Smooth muscle cell (in vitro differentiated cells): ENCODE measurements around the gene GLUL. TPM values are rescaled to one million over a fixed set of nuclear protein-coding genes. Genes with fewer than 3 reads are reported as not detected.
"Not testable (repeated sequence)": the region's sequence is repeated elsewhere in the genome, so short reads cannot be mapped to it uniquely, and the experiment has no call there.

Experiments used
- DNase-seq: peaks from one replicate; lab custom pipeline; 2025; ENCODE audit not compliant: unreplicated experiment; lab: John Stamatoyannopoulos, UW
- H2AFZ ChIP-seq: fragments of 200-600 bp; sonication (generic); 2 replicates; pipeline ENCODE4 v1.6.0; 2016; ENCODE audit warnings: antibody characterized with exemption, low read depth, mild to moderate bottlenecking
- H3F3A ChIP-seq: fragments of 200-600 bp; sonication (generic); 2 replicates; pipeline ENCODE4 v1.6.0; 2017; ENCODE audit warnings: antibody characterized with exemption, low read depth
- H3K27ac ChIP-seq: fragments of 200-600 bp; sonication (generic); 2 replicates; pipeline ENCODE4 v1.5.1; 2016; ENCODE audit warnings: low read depth, mild to moderate bottlenecking
- H3K27me3 ChIP-seq: fragments of 200-600 bp; sonication (generic); 2 replicates; pipeline ENCODE4 v1.6.1; 2016; ENCODE audit warnings: low read depth, mild to moderate bottlenecking
- H3K36me3 ChIP-seq: fragments of 200-600 bp; sonication (generic); 2 replicates; pipeline ENCODE4 v1.5.1; 2016; ENCODE audit warnings: low read depth
- H3K4me1 ChIP-seq: fragments of 200-600 bp; sonication (generic); 2 replicates; pipeline ENCODE4 v1.5.1; 2016; ENCODE audit warnings: low read depth
- H3K4me2 ChIP-seq: fragments of 200-600 bp; sonication (generic); 2 replicates; pipeline ENCODE4 v1.6.0; 2016; ENCODE audit warnings: mild to moderate bottlenecking
- H3K4me3 ChIP-seq: fragments of 200-600 bp; sonication (generic); 2 replicates; pipeline ENCODE4 v1.5.1; 2016; ENCODE audit warnings: mild to moderate bottlenecking
- H3K79me2 ChIP-seq: fragments of 200-600 bp; sonication (generic); 2 replicates; pipeline ENCODE4 v1.6.0; 2016; ENCODE audit warnings: low read depth, mild to moderate bottlenecking
- H3K9ac ChIP-seq: fragments of 200-600 bp; sonication (generic); 2 replicates; pipeline ENCODE4 v1.6.0; 2016; ENCODE audit warnings: low read depth
- H3K9me3 ChIP-seq: fragments of 200-600 bp; sonication (generic); replicated peaks from 2 replicates; pipeline ENCODE4 v1.5.1; 2016; ENCODE audit warnings: low read depth
- H4K20me1 ChIP-seq: fragments of 200-600 bp; sonication (generic); 2 replicates; pipeline ENCODE4 v1.6.0; 2016; ENCODE audit warnings: low read depth
- WGBS: methylation state at CpG from one replicate; pipeline ENCODE4 v1.1.7; 2016; ENCODE audit warnings: low lambda C conversion rate; 5-methylcytosine and 5-hydroxymethylcytosine counted together
- polyA plus RNA-seq: library from polyadenylated mRNA; unstranded; fragments of >200 nt; fragmentation: Nextera tagmentation; extraction: Ambion mirVana; gene quantifications from 2 replicates; pipeline ENCODE4 v1.2.1, GENCODE V29; 2016
- total RNA-seq: library from RNA; depleted of rRNA; stranded (reverse); fragments of >200 nt; gene quantifications from 2 replicates; pipeline ENCODE4 v1.2.3, GENCODE V29; 2014
- TF ChIP-seq, protein P1 (sequence below): fragments of 200-600 bp; sonication (generic); IDR thresholded peaks from 2 replicates; pipeline ENCODE4 v1.5.1; 2017; ENCODE audit warnings: borderline replicate concordance, mild to moderate bottlenecking, antibody characterized with exemption; ENCODE audit not compliant: insufficient read depth, poor library complexity, severe bottlenecking

Gene GLUL
- total and polyA plus RNA-seq, 2 experiments from 2014 or later, result 108 to 127 TPM

DNA sequence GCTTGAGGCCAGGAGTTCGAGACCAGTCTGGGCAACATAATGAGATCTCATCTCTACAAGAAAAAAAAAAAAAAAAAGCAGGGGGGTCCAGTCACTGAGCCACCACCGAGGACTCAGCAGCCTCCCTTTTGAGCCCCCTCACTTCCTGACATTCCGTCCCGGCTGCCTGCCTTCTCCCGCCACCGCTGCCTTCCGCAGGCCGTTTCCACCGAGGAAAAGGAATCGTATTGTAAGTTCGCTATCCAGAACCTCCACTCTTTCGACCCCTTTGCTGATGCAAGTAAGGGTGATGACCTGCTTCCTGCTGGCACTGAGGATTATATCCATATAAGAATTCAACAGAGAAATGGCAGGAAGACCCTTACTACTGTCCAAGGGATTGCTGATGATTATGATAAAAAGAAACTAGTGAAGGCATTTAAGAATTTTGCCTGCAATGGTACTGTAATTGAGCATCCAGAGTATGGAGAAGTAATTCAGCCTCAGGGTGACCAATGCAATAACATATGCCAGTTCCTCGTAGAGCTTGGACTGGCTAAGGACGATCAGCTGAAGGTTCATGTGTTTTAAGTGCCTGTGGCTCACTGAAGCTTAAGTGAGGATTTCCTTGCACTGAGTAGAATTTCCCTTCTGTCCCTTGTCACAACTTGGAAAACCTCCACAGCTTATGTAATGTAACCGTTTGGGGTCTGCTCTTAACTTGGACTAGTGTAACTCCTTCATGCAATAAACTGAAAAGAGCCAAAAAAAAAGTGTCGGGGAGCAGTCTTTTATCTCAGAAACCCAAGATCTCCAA lies 55.6 kb downstream of the GLUL start:
- H3K36me3 ChIP-seq, result no peaks in the 10 kb centered on the region
- H3K27ac ChIP-seq, result no peak overlapping the region
- DNase-seq, result no peak
- no peaks in the 10 kb centered on the region for H3K27me3 ChIP-seq
- H3K9ac ChIP-seq, result no peak overlapping the region
- H3K4me3 ChIP-seq, result no peak overlapping the region
- H4K20me1 ChIP-seq, result no peaks in the 10 kb centered on the region
- peaks cover 7% of the 10 kb centered on the region for H3K4me1 ChIP-seq
- no peaks in the 10 kb centered on the region for H3K79me2 ChIP-seq
- H3K4me2 ChIP-seq, result peak overlapping the region; percentile 48
- H3F3A ChIP-seq, result no peaks in the 10 kb centered on the region
- no peaks in the 10 kb centered on the region for H3K9me3 ChIP-seq
- no peak overlapping the region for H2AFZ ChIP-seq
- TF ChIP-seq, protein P1, sequence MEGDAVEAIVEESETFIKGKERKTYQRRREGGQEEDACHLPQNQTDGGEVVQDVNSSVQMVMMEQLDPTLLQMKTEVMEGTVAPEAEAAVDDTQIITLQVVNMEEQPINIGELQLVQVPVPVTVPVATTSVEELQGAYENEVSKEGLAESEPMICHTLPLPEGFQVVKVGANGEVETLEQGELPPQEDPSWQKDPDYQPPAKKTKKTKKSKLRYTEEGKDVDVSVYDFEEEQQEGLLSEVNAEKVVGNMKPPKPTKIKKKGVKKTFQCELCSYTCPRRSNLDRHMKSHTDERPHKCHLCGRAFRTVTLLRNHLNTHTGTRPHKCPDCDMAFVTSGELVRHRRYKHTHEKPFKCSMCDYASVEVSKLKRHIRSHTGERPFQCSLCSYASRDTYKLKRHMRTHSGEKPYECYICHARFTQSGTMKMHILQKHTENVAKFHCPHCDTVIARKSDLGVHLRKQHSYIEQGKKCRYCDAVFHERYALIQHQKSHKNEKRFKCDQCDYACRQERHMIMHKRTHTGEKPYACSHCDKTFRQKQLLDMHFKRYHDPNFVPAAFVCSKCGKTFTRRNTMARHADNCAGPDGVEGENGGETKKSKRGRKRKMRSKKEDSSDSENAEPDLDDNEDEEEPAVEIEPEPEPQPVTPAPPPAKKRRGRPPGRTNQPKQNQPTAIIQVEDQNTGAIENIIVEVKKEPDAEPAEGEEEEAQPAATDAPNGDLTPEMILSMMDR, result no peak
- 73% methylated on average over 16 of the region's 16 CpGs for WGBS

DNA sequence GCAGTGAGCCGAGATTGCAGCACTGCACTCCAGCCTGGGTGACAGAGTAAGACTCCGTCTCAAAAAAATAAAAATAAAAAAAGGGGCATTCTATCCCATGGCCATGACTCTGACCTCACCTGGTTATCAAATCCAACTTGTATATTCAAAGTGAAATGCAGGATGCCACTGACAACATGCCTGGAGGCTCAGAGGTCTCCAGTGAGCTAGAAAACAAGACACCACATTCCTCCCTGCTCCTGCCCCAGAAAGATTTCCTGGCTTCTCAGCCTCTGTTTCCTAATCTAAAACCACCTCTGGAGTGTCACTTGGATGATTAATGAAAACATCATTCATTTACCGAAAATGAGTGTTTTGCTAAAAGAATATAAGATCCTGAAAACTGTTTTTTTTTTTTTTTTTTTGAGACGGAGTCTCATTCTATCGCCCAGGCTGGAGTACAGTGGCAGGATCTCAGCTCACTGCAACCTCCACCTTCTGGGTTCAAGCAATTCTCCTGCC lies 58.5 kb downstream of the GLUL start:
- not testable (repeated sequence) for H3K36me3 ChIP-seq, H3K4me1 ChIP-seq, H3K9me3 ChIP-seq, H4K20me1 ChIP-seq, DNase-seq, H2AFZ ChIP-seq, H3K27ac ChIP-seq, H3K4me3 ChIP-seq, H3K9ac ChIP-seq, H3F3A ChIP-seq, H3K27me3 ChIP-seq, H3K79me2 ChIP-seq
- peak overlapping the region; percentile 56 for H3K4me2 ChIP-seq
- 89% methylated on average over 5 of the region's 5 CpGs for WGBS

DNA sequence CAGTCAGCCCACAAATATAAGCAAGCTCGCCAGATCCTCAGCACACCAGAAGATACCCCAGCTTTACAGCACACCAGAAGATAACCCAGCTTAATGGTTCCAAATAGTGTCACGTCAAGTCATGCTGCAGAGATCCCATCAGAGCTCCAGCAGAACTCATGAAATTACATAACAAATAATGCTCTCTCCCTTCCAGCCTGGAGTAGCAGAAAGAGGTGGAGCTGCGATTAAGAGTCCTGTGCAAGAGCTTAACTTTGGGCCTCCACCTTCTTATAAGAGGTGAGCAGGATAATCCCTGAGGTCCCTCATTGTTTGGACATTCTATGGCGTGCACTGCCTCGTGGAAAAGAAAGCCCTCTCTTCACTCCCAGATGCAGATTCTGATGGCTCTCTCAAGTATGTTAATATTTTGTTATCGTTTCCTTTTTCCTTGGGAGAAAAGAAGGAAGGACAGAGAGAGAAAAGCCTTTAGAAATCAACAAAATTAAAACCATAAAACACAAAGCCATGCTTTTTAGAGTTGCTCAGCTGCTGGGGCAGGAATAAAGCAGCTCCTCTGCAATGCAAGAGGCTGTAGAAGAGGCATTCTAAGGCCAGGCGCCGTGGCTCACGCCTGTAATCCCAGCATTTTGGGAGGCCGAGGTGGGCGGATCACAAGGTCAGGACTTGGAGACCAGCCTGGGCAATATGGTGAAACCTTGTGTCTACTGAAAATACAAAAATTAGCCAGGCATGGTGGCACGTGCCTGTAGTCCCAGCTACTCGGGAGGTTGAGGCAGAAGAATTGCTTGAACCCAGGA lies 59.1 kb downstream of the GLUL start:
- H3K27me3 ChIP-seq, result no peaks in the 10 kb centered on the region
- no peak overlapping the region for H2AFZ ChIP-seq
- H3K9me3 ChIP-seq, result no peaks in the 10 kb centered on the region
- no peaks in the 10 kb centered on the region for H3F3A ChIP-seq
- no peak overlapping the region for H3K27ac ChIP-seq
- H4K20me1 ChIP-seq, result no peaks in the 10 kb centered on the region
- H3K36me3 ChIP-seq, result no peaks in the 10 kb centered on the region
- H3K79me2 ChIP-seq, result no peaks in the 10 kb centered on the region
- WGBS, result 41% methylated on average over 13 of the region's 13 CpGs
- DNase-seq, result no peak
- peak overlapping the region; percentile 56 for H3K4me2 ChIP-seq
- TF ChIP-seq, protein P1, result no peak
- no peak overlapping the region for H3K9ac ChIP-seq
- H3K4me3 ChIP-seq, result no peak overlapping the region
- no peaks in the 10 kb centered on the region for H3K4me1 ChIP-seq

Other genes starting within 250 kb of the GLUL start
- not detected in 2 replicates for gene TEDDM1, start 8.9 kb upstream of the GLUL start, total RNA-seq
- not detected in 2 replicates for gene TEDDM1, start 8.9 kb upstream of the GLUL start, polyA plus RNA-seq
- not detected in 2 replicates for gene RGSL1, start 58.4 kb upstream of the GLUL start, total RNA-seq
- not detected in 2 replicates for gene RGSL1, start 58.4 kb upstream of the GLUL start, polyA plus RNA-seq
- 4.1 and 4.7 TPM in 2 replicates for gene RNASEL, start 197.5 kb upstream of the GLUL start, total RNA-seq
- 2.2 and 4.5 TPM in 2 replicates for gene RNASEL, start 197.5 kb upstream of the GLUL start, polyA plus RNA-seq
- 2.9 and 3.0 TPM in 2 replicates for gene RGS16, start 212.6 kb upstream of the GLUL start, total RNA-seq
- 6.9 and 9.9 TPM in 2 replicates for gene RGS16, start 212.6 kb upstream of the GLUL start, polyA plus RNA-seq